Measurements from ENCODE around the gene TSSC4.
A peak's percentile ranks its signal among the peaks of the same experiment; 100 is the strongest.

The TSSC4 gene

DNA sequence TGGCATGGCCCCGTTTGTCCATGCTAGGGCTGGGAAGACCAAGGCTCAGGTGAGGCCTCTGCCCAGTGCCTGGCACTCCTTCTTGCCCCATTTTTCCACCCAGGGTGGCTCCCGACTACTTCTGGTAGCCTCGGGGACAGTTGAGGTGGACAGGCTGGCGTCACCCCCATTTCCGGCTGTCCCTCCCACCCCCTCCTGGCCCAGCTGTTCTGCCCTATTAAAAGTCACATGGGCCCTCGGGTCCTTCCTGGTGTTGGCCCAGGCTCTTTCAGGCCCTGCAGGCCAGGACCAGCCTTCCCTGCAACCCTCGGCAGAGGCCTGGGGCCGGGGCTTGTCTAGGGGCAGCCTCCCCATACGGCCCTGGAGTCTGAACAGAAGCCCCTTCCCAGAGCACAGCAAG is 14.0 kb upstream of the TSSC4 start:
- DNase-seq (ENCODE audit: low spot score), result no peak

DNA sequence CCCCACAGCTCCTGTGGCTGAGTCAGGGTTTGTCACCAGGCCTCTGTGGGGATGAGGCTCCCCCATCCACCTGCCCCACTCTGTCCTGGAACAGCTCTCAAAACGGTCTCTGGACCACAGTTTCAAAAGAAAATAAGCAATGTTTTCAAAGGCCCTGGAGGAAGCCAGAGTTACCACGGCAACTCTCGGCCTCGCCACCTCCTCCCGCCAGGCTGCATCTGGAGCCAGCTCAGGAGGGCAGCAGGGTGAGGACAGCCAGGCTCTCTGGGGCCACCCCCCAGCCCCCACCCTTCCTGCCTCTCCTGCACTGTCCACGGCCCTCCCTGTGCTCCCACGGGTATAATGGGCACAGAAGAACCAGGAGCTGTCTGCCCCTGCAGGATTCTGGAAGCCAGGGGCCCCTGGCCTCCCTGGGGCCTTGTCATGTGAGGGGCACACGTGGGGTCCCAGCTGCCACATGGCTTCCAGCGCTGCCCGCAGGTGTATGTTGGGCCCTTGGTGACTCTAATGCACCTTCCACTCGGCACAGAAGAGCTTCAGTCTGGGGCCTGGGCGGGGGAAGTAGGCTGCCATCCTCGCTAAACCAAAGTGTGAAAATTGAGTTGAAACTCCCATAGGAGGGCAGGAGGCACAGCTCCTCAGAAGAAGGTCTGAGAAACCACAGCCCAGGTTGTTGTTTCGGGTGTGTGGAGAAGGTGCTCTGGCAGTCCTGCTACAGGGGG is 13.1 kb upstream of the TSSC4 start:
- peak; percentile 53 for DNase-seq (ENCODE audit: low spot score)

DNA sequence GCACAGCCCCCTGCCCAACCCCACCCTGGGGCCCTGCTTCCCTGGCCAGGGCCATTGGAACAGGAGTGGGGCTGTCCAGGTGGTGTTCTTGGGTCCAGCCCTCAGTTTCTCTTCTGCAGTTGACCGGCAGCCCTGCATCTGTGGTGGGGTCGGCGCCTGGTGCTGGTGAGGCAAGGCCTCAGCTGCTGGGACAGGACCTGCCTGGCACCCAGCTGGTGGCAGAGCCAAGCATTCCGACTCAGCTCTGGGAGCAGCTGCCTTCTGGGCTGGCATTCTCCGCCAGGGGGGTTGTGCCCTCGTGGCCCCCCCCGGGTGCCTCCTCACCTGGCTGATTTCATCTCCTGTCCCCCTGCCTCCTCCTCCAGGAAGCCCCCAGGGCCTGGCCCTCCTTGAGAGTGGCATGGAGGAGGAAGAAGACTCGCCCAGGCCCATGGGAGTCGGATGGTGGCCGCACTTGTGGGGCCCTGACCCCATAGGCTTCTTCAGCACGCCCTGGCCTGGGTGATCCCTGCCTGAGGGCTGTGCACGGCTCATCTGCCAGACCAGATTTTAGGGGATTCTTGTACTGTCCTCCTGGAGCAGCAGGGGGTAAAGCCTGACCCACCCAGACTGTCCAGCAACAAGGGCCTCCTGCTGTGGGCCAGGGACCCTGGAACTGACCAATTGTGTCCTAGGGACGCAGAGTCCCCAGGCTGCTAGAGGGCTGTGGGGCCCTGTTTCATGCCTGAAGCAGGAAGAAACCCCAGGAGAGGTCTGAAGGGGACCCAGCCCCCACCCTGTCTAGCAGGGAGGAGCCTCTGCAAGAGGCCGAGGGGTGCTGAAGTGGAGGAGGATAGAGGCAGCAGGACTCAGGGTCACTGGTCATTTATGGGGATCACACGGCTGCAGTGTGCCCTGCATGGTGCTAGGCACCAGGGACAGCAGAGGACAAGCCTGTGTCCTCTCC is 11.8 kb upstream of the TSSC4 start:
- no peak for DNase-seq (ENCODE audit: low spot score)

DNA sequence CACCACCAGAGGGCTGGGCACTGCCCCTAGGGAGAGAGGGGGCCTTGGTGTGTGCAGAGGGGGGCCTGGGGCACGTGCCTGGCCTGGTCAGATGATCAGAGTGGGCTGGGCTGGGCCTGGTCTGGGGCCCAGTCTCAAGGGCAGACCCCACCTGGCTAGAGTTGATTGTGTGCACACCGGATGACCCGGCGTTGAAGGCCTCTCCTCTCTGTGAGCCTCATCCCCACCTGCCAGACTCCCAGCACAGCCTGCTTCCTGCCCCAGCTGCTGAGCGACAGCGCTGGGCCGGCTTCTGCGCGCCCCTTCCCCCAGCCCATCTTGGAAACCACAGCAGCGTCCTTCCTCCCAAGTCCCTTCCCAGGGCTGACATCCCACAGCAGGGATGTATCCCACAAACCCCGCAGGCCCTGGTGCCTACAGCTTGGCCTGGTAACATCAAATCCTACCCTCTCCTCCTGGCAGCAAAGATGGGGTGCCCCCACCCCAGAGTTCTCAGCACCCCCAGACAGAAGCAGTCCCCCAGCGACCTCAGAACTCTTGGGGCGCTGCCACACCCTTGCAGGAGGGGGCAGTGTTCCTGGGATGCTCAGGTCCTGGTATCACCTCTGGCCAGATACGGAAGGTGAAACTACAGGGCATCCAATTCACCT is 11.0 kb upstream of the TSSC4 start:
- no peak for DNase-seq (ENCODE audit: low spot score)

DNA sequence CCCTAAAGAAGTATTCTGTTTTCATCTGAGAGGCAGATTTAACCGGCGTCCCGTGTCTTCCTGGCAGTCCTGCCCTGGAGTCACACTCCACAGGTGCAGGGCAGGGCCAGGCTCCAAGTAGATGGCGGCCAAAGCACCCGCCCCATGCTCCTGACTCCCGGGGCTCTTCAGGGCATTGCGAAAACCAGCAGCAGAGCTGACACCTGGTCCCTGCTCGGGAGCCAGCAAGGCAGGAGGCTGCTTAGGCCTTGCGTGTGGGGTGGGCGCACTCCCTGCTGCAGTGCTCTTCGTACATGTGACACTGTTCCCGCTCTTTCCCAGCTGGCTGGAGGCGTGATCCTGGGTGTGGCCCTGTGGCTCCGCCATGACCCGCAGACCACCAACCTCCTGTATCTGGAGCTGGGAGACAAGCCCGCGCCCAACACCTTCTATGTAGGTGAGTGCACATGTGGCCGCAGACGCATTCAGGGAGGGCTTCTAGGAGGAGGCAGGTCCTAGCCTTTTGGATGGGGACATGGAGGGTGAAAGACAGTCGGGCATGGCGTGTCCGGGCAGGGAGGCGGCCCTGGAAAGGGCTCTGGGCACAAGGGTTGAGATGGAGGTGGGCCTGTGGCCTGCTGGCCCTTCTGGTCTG is 10.3 kb upstream of the TSSC4 start:
- no peak for DNase-seq (ENCODE audit: low spot score)

DNA sequence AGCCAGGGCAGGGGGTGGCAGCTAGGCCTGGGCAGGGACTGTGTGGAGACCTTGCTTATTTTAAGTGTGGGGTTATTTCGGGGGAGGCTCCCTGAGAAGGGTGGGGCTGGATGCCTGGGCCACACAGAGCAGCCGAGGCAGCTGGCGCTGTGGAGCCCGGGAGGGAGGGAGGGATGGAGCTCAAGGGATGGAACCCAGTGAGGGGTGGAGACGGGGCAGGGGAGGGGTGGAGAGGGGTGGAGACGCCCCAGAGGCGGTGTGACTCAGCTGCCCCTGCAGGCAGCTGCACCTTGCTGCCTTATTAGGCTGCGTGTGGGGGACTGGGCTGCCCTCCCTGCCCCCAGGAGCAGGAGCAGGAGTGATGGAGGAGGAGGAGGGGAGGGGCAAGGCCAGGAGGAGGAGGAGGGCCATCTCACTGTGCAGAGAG is 9.8 kb upstream of the TSSC4 start:
- peak; percentile 55 for DNase-seq (ENCODE audit: low spot score)

DNA sequence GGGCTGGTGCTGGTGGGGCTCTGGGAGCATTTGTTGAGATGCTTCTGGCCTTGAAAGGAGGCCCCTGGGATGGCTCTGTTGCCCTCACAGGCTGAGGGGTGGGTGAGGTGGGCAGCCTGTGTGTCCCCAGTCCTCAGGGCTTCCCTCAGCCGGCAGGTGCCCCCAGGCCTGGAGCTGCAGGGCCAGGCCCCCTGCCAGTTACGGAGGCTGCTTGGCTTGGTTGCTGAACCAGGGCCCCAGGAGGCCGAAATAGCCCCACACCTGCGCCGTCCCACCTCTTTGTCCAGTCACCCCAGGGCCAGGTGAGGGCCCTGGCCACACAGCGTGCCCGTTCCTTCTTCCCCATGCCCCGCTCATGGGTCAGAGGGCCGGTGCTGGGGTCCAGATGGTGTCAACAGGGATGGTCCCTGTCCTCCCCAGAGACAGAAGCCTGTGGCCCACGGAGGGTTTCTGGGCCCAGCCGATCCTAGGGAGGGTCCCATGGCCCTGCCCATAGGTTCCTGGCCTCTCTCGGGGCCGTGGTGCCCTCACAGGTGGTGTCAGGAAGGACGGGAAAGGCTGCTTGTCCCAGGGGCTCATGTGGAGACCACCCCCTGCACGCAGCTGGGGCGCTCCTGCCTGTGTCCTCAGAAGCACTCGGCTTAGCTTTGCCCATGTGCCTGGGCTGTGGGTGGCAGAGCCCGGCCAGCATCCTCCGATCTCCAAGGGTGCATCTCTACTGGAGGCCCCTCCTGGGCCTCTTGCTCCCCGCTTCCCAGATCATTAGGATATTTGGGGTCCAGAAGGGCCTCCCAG is 9.2 kb upstream of the TSSC4 start:
- no peak for DNase-seq (ENCODE audit: low spot score)

DNA sequence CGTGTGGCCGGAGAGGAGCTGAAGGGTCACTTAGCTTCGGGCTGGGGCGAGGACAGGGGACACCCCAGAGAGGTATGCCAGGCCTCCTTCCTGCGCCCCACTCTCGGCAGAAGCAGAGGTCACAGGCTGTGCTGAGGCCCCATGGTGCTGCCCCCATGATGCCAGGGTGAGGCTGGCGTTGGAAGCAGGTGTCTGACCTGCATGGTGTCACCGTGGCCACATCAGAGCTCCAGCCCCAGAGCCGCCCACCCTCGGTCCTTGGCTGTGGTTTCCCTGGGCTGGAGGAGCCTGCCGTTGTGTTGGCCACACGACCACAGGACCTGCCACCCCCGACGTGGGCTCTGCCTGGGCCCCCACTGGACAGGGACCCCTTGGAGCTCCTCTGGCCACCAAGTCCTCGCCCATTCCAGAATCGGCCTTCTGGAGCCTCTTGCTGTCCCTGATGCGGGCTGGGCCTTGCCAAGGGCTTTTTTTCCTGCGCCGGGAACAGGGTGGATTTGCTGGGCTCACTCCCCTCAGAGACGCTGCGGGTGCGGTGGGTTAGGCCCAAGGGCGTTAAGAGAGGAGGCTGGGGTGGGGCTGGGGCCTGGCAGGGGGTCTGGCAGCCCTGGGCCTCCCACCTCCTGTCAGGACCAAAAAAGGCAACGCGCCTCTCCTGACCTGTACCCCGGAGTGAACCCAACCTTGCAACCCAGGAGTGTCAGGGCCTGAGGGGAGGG is 8.2 kb upstream of the TSSC4 start:
- DNase-seq (ENCODE audit: low spot score), result no peak

DNA sequence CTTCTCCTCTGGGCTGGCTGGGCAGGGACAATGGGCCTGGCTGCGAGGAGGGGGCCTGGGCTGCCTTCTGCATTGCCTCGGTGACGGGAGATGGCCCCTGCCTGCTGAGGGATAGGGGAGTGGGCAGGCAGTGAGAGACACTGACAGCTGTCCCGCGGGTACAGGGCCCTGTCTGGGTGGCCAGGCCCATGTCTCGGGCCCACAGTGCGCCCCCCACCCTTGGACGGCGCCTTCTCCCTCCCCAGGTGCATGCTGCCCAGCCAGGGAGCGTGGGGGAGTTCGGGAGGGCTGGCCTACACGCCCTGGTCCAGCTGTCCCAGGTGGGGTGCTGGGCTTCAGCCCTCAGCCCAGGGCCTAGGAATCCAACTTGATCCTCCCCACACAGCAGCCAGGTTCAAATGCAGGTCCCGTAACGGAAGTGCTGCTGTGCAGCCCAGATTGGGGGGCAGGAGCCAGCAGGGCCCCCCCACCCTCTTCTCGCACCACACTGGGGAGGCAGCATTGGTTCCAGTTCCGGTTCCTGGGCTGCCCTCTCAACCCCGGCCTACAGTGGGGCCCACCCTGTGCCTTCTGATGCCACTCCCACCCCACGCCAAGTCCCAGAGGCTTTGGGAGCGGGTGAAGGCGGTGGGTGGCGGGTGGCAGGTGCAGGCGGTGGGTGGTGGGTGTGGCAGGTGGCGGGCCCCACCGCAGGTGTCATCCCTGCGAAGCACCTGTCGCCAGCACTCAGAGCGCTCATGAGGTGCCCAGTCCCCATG is 7.3 kb upstream of the TSSC4 start:
- peak; percentile 82 for DNase-seq (ENCODE audit: low spot score)

DNA sequence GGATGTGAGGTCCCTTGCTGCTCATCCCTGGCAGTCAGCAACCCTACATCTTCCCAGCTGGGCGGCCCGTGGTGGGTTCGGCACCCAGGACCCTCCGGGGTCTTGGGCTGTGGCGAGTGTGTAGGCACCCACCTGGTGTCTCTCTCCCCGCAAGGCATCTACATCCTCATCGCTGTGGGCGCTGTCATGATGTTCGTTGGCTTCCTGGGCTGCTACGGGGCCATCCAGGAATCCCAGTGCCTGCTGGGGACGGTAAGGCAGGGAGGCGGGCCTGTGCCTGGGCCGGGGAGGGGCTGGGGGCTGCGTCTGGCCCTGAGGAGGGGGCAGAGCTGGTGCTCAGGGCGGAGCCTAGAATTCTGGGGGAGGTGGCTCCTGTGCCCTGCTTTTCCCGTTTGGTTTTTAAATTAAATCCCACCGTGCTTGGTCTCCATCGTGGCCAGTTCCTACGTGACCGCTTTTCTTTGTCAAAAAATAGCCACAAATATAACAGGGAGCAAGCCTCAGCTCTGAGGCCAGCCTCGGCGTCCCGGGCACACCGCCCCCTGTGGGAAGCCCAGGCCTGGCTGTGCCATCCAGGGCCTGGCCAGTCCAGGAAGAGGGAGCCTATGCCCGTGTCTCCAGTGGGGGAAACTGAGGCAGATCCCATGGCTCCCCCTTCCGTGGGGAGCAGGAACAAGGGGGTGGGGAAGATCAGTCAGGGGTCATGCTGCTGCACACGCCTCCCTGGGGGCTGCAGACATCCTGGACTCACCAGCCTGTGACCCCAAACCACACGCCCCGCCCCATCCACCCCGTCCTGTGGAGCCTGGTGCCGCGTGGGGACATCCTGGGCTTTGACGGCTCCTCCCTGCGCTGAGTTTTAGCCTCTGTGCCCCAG is 6.4 kb upstream of the TSSC4 start:
- DNase-seq (ENCODE audit: low spot score), result peak; percentile 74

DNA sequence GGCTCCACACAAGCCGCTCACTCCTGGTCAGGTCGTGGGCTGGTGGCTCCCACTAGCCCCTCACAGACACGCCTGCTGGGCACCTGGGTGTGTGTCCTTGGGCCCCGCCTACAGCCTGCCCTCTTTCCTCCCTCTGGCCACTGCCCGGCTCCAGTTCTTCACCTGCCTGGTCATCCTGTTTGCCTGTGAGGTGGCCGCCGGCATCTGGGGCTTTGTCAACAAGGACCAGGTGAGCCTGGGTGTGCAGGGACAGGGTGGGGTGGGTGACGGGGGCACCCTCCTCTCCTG is 5.8 kb upstream of the TSSC4 start:
- DNase-seq (ENCODE audit: low spot score), result no peak

DNA sequence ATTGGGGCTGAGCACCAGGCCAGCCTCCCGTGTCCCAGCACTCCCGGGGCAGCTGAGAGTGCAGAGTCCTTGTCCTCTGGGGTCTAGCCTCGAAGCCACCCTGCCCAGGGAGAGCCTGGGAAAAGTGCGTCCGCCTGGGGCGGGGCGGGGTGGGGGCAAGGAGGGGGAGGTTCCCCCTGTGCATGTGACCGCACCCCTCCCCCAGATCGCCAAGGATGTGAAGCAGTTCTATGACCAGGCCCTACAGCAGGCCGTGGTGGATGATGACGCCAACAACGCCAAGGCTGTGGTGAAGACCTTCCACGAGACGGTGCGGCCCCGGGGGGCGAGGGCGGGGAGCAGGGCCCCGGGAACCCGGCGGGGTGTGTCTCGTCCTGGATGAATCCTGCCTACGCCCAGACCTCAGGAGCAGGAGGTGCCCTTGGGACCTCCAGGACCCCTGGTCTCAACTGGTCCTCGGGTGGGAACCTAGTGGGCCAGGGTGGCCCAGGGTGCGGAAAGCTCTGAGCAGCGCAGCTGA is 5.3 kb upstream of the TSSC4 start:
- no peak for DNase-seq (ENCODE audit: low spot score)

DNA sequence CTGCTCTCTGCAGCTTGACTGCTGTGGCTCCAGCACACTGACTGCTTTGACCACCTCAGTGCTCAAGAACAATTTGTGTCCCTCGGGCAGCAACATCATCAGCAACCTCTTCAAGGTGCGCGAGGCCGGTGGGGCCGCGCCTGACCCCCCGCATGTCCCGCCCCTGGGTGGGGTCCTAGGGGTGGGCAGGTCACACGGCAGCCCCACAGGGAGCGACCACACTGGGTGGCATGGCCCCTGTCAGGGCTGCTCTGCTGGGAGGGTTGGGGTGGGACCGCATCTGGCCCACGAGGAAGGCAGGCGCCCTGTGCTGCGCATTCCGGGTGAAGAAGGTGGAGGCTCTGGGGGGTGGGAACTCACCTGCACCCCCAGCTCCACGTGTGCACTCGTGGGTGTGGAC is 4.7 kb upstream of the TSSC4 start:
- no peak for DNase-seq (ENCODE audit: low spot score)

DNA sequence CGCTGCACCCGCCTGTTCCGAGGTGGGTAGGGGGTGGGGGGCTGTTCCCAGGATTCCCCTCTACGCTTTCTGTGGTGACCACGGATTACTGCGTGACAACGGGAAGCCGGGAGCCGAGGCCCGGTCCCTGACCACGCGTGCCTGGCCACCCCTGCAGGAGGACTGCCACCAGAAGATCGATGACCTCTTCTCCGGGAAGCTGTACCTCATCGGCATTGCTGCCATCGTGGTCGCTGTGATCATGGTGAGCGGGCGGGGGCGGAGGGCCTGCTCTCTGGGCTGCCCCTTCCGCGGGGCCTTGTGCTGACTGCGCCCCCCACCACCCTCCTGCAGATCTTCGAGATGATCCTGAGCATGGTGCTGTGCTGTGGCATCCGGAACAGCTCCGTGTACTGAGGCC is 4.1 kb upstream of the TSSC4 start:
- no peak for DNase-seq (ENCODE audit: low spot score)

DNA sequence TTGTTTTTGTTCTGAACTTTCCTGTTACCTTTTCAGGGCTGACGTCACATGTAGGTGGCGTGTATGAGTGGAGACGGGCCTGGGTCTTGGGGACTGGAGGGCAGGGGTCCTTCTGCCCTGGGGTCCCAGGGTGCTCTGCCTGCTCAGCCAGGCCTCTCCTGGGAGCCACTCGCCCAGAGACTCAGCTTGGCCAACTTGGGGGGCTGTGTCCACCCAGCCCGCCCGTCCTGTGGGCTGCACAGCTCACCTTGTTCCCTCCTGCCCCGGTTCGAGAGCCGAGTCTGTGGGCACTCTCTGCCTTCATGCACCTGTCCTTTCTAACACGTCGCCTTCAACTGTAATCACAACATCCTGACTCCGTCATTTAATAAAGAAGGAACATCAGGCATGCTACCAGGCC is 3.5 kb upstream of the TSSC4 start:
- DNase-seq (ENCODE audit: low spot score), result no peak

DNA sequence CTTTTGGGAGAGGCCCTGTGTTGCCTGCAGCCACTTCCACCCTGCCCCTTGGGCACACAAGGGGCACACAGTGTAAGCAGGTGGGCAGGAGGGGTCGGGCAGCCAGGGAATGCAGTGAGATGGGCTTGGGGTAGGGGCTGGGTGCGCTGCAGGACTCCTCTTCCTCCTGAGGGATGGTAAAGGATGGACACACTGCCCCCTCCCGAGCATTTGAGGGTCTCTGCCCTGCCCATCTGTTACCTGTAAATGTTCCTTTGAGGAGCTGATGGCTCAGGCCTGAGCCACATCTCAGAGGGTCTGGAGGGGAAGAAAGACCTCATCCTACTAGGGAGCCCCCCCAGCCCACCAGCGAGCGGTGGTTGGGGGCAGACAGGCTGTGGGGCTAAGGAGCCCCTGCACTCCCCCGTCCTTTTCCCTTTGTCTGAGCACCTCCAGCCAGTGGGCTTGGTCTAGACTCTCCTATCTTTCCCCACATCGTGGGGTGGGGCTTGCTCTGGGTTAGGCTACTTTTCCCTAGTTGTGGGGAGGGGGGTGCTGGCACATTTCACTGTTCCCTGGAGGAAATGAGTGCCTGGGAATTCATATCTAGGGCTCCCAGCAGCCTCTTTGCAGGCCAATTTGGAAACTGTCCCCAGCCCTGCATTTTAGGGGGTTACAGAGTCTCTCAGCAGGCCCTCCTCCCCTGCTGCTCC is 1.7 kb upstream of the TSSC4 start:
- no peak for DNase-seq (ENCODE audit: low spot score)

DNA sequence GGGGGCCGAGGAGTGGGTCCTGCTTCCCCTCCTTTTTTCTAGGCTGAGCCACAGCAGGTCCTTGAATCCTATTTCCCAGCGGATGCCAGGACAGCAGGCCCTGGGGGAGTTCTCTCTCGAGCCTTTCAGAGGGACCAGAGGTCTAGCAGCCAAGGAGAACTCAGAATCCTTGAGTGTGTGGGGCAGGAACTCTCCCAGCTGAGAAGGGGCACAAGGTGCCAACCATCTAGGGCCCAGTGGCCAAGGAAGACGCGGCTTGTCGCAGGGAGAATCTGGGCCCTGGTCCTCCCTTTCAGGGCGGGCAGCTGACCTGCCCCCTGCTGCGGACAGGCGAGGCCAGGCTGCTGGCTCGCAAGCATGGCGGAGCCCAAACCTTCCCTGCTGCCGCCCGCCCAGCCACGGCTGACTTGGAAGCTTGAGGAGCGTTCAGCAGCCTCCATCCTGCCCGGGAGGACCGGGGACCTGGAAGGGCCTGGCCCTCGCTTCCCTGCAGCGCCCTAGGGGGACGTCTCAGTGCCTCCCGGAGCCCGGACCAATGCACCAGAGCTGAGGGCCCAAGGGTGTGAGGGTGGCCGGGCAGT is 972 bp upstream of the TSSC4 start:
- DNase-seq (ENCODE audit: low spot score), result no peak

Data from germinal center (tissue), 1 donor.